Bladder microvascular endothelial cell (primary cell): Measurements from ENCODE around the gene WDR76. TPM values are rescaled to one million over a fixed set of nuclear protein-coding genes. Genes with fewer than 3 reads are reported as not detected.

Source experiments
- total RNA-seq: library from RNA; depleted of rRNA; stranded (reverse); fragments of >200 nt; gene quantifications from 2 replicates; pipeline ENCODE4 v1.2.3, GENCODE V29; 2014

The WDR76 gene
- total RNA-seq, result 11.0 and 13.4 TPM in 2 replicates

GRCh38 chr15:43826508-43827341 is at the start of gene WDR76:
WDR76 (plus strand) TSS chr15:43827002; CDS start chr15:43827033, 31 bp downstream.

GRCh38 chr15:43791993-43792760 is 34.6 kb upstream of the WDR76 start, which contains the start of gene SERF2:
SERF2 (plus strand) TSS chr15:43792320; CDS start chr15:43792377, 57 bp downstream.

DNA sequence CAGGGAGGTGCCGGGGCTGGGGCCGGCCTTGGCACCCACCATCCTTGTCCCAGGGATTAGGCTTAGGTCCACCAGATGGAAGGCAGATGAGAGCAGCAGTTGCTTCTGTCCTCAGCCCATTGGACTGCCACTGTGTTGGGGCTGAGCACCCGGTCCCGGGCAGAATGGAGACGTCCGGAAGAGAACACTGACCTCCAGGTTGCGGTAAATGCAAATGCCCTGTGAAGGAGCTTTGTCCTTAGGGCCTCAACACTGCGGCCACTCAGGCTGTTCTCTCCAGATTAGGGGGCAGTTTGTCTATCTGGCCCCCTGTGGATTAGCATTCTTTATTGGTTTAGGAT is 26.9 kb upstream of the WDR76 start, which contains the start of gene SERINC4:
Gene SERINC4 (minus strand): TSS at position 276 of the 341 bp plus-strand sequence. CDS start 234 bp downstream, at position 42.

GRCh38 chr15:43800286-43801141 is 26.3 kb upstream of the WDR76 start, which contains the start of gene HYPK:
HYPK (plus strand) TSS chr15:43800599; CDS start chr15:43800623, 24 bp downstream.

GRCh38 chr15:43824302-43825246 is 2.2 kb upstream of the WDR76 start, which contains the start of gene MFAP1:
MFAP1 (minus strand) TSS chr15:43824690; CDS start chr15:43824569, 121 bp downstream.

Other genes with a start within 250 kb of the WDR76 start
- 14.1 and 42.9 TPM in 2 replicates for gene PPIP5K1, start 236.8 kb upstream of the WDR76 start, total RNA-seq
- not detected in 2 replicates for gene CKMT1B, start 233.0 kb upstream of the WDR76 start, total RNA-seq
- gene STRC, start 208.2 kb upstream of the WDR76 start, total RNA-seq, result 0.06 TPM in 1 of 2 replicates, not detected in the other
- 0.97 and 2.1 TPM in 2 replicates for gene CATSPER2, start 178.2 kb upstream of the WDR76 start, total RNA-seq
- not detected in 2 replicates for gene CKMT1A, start 133.1 kb upstream of the WDR76 start, total RNA-seq
- 103 and 270 TPM in 2 replicates for gene PDIA3, start 80.6 kb upstream of the WDR76 start, total RNA-seq
- 3.1 and 5.4 TPM in 2 replicates for gene ELL3, start 50.0 kb upstream of the WDR76 start, total RNA-seq
- 294 and 418 TPM in 2 replicates for gene SERF2, start 34.7 kb upstream of the WDR76 start, total RNA-seq
- gene SERINC4, start 26.8 kb upstream of the WDR76 start, total RNA-seq, result not detected in 2 replicates
- 5.5 and 6.8 TPM in 2 replicates for gene HYPK, start 26.4 kb upstream of the WDR76 start, total RNA-seq
- gene MFAP1, start 2.3 kb upstream of the WDR76 start, total RNA-seq, result 18.9 and 36.4 TPM in 2 replicates